ENCODE data around the gene MBD3.
A peak's percentile ranks its signal among the peaks of the same experiment; 100 is the strongest.

Gene MBD3

GRCh38 chr19:1571358-1571757 lies 21.3 kb downstream of the MBD3 start:
- TF ChIP-seq CTCF (conservative IDR thresholded peaks at IDR 0.05; ENCODE audit: low read length) = no peak
- no peak overlapping the region for H3K4me3 ChIP-seq (ENCODE audit: low read length)

GRCh38 chr19:1570836-1571235 lies 21.8 kb downstream of the MBD3 start:
- TF ChIP-seq CTCF (conservative IDR thresholded peaks at IDR 0.05; ENCODE audit: low read length) = no peak
- DNase-seq (ENCODE audit: low read depth) = no peak
- H3K4me3 ChIP-seq (ENCODE audit: low read length) = no peak overlapping the region

More at GRCh38 chr19:1571358-1571757, 21.3 kb downstream of the MBD3 start:
- no peak for DNase-seq (ENCODE audit: low read depth)

GRCh38 chr19:1569997-1570396 lies 22.7 kb downstream of the MBD3 start:
- H3K4me3 ChIP-seq (ENCODE audit: low read length) = no peak overlapping the region
- DNase-seq (ENCODE audit: low read depth) = no peak
- no peak for TF ChIP-seq CTCF (conservative IDR thresholded peaks at IDR 0.05; ENCODE audit: low read length)

GRCh38 chr19:1568320-1569019 lies 24.2 kb downstream of the MBD3 start, which contains the start of gene MEX3D:
Gene MEX3D (minus strand): TSS chr19:1568325. CDS start chr19:1568058, 267 bp downstream.
- H3K4me3 ChIP-seq (ENCODE audit: low read length) = peak within 1 kb of the TSS; percentile 76
- DNase-seq (ENCODE audit: low read depth) = peak; percentile 56

GRCh38 chr19:1567848-1568227 lies 24.8 kb downstream of the MBD3 start:
- DNase-seq (ENCODE audit: low read depth) = no peak
- TF ChIP-seq CTCF (conservative IDR thresholded peaks at IDR 0.05; ENCODE audit: low read length) = no peak
- H3K4me3 ChIP-seq (ENCODE audit: low read length) = peak overlapping the region; percentile 76

More at GRCh38 chr19:1568320-1569019, 24.2 kb downstream of the MBD3 start, which contains the start of gene MEX3D:
- TF ChIP-seq CTCF (conservative IDR thresholded peaks at IDR 0.05; ENCODE audit: low read length) = no peak

GRCh38 chr19:1567116-1567847 lies 25.4 kb downstream of the MBD3 start:
- DNase-seq (ENCODE audit: low read depth) = no peak
- no peak for TF ChIP-seq CTCF (conservative IDR thresholded peaks at IDR 0.05; ENCODE audit: low read length)
- H3K4me3 ChIP-seq (ENCODE audit: low read length) = peak overlapping the region; percentile 76
